HEK293 (cell line): Measurements from ENCODE around the gene FRYL.

ENCODE experiments used
- TRIM28 ChIP-seq: IDR thresholded peaks from 2 replicates; pipeline ENCODE4 v1.6.1; 2011; ENCODE audit warnings: low read length, control low read depth, borderline replicate concordance
- ZNF24 ChIP-seq: fragments of 450-650 bp; formaldehyde crosslinking; IDR thresholded peaks from 2 replicates; pipeline ENCODE4 v1.5.1; 2016; ENCODE audit warnings: missing biosample characterization, missing genetic modification characterization
- TF ChIP-seq, protein P1 (sequence below): fragments of 450-650 bp; formaldehyde crosslinking; IDR thresholded peaks from 2 replicates; pipeline ENCODE4 v1.5.1; 2016; ENCODE audit warnings: missing biosample characterization, missing genetic modification characterization

DNA sequence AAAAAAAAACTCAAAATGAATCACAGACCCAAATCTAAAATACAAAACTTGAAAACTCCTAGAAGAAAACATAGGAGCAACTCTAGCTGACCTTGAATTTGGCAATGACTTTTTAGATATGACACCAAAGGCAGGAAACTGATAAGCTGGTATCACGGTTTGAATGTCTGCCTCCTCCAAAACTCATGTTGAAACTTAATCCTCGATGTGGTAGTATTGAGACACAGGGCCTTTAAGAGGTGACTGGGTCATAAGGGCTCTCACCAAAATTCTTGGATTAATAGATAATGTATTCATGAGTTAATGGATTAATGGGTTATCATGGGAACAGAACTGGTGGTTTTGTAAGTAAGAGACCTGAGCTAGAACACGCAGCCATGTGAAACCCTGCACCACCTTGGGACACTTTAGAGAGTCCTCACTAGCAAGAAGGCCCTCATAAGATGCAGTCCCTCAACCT lies 40.5 kb downstream of the FRYL start:
- TF ChIP-seq, protein P1, sequence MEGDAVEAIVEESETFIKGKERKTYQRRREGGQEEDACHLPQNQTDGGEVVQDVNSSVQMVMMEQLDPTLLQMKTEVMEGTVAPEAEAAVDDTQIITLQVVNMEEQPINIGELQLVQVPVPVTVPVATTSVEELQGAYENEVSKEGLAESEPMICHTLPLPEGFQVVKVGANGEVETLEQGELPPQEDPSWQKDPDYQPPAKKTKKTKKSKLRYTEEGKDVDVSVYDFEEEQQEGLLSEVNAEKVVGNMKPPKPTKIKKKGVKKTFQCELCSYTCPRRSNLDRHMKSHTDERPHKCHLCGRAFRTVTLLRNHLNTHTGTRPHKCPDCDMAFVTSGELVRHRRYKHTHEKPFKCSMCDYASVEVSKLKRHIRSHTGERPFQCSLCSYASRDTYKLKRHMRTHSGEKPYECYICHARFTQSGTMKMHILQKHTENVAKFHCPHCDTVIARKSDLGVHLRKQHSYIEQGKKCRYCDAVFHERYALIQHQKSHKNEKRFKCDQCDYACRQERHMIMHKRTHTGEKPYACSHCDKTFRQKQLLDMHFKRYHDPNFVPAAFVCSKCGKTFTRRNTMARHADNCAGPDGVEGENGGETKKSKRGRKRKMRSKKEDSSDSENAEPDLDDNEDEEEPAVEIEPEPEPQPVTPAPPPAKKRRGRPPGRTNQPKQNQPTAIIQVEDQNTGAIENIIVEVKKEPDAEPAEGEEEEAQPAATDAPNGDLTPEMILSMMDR, result no peak
- TF ChIP-seq ZNF24 (tag by site-specific recombination), result no peak
- no peak for TF ChIP-seq TRIM28
